Measurements from ENCODE around the gene MROH2A. TPM values are rescaled to one million over a fixed set of nuclear protein-coding genes. Genes with fewer than 3 reads are reported as not detected.
A peak's percentile ranks its signal among the peaks of the same experiment; 100 is the strongest.

Gene MROH2A
- total RNA-seq, 1 donor from 2014 or later: not detected

- H3K9me3 Mint-ChIP-seq: no peaks in the 10 kb centered on the region
- H3K36me3 Mint-ChIP-seq: no peaks in the 10 kb centered on the region
- peaks cover 10% of the 10 kb centered on the region for H3K27me3 Mint-ChIP-seq
- no peaks in the 10 kb centered on the region for H3K4me1 Mint-ChIP-seq (ENCODE audit: unreplicated experiment)
- no peak for TF ChIP-seq CTCF (conservative IDR thresholded peaks at IDR 0.05)
- DNase-seq (ENCODE audit: extremely low spot score, unreplicated experiment): peak; percentile 54
- no peak overlapping the region for H3K4me3 Mint-ChIP-seq
- no peak overlapping the region for H3K27ac Mint-ChIP-seq
Observed at GRCh38 chr2:233798335-233799086, 20.4 kb downstream of the MROH2A start.

GRCh38 chr2:233799087-233799665 lies 21.0 kb downstream of the MROH2A start:
- Mint-ChIP-seq H3K4me3 (no peak overlapping the region), H3K4me1 (ENCODE audit: unreplicated experiment) (no peaks in the 10 kb centered on the region), H3K36me3 (no peaks in the 10 kb centered on the region)

GRCh38 chr2:233799716-233800115 lies 21.6 kb downstream of the MROH2A start:
- no peak overlapping the region for H3K27ac Mint-ChIP-seq
- H3K4me3 Mint-ChIP-seq: no peak overlapping the region
- H3K27me3 Mint-ChIP-seq: peaks cover 21% of the 10 kb centered on the region
- no peaks in the 10 kb centered on the region for H3K4me1 Mint-ChIP-seq (ENCODE audit: unreplicated experiment)
- no peak for TF ChIP-seq CTCF (conservative IDR thresholded peaks at IDR 0.05)
- H3K36me3 Mint-ChIP-seq: no peaks in the 10 kb centered on the region
- H3K9me3 Mint-ChIP-seq: no peaks in the 10 kb centered on the region
- no peak for DNase-seq (ENCODE audit: extremely low spot score, unreplicated experiment)

More at GRCh38 chr2:233799087-233799665, 21.0 kb downstream of the MROH2A start:
- no peak for TF ChIP-seq CTCF (conservative IDR thresholded peaks at IDR 0.05)
- H3K9me3 Mint-ChIP-seq: no peaks in the 10 kb centered on the region
- peaks cover 17% of the 10 kb centered on the region for H3K27me3 Mint-ChIP-seq
- DNase-seq (ENCODE audit: extremely low spot score, unreplicated experiment): peak; percentile 49
- H3K27ac Mint-ChIP-seq: no peak overlapping the region

DNA sequence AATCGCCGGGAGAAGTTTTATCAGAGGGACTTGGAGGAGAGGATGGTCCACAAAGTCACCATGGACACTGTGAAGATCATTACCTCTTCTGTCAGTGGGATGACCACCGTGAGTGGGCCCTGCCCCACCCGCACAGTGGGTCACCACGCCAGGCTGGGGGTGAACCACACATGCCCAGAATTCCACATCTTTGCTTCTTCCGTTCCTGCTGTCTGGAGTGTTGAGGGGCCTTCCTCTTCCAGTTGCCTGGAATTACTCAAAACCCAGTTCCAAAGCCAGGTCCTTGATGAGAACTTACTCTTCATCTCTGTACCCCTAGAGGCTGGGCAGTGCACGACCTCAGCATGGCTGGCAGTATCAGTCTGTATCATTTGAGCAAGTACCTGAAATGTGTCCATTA lies 22.1 kb downstream of the MROH2A start:
- no peak overlapping the region for H3K4me3 Mint-ChIP-seq
- peaks cover 25% of the 10 kb centered on the region for H3K27me3 Mint-ChIP-seq
- no peak overlapping the region for H3K27ac Mint-ChIP-seq
- DNase-seq (ENCODE audit: extremely low spot score, unreplicated experiment): no peak
- H3K36me3 Mint-ChIP-seq: no peaks in the 10 kb centered on the region
- no peaks in the 10 kb centered on the region for H3K4me1 Mint-ChIP-seq (ENCODE audit: unreplicated experiment)
- no peaks in the 10 kb centered on the region for H3K9me3 Mint-ChIP-seq
- TF ChIP-seq CTCF (conservative IDR thresholded peaks at IDR 0.05): no peak

DNA sequence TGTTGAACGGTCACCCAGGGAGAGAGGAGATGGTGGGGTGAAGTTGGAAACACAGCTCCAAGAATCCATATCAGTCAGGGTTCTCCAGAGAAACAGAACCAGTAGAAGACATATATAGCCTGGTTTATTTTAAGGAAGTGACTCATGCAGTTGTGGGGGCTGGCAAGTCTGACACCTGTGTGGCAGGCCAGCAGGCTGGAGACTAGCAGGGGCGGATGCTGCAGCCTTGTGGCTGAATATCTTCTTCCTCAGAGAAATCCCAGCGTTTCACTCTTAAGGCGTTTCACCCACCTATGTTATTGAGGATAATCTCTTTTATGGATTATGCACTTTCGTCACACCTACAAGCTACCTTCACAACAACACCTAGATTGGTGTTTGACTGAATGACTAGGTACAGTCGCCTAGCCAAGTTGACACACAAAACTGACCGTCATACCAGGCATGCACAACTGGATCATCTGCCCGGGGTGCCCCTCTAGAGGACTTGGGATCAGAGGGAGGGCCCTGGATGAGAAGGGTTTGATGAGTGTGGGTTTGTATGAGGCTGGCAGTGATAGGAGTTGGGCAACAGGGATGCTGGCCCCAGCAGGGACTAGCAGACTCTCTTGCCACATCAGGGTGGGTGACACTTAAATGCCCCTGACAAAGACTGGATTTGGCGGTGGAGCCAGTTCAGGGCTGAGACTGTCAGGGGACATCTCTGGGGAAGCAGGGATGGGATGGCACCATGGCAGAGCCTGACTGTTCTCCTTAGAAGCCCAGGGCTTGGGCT lies 23.4 kb downstream of the MROH2A start:
- H3K9me3 Mint-ChIP-seq: no peaks in the 10 kb centered on the region
- TF ChIP-seq CTCF (conservative IDR thresholded peaks at IDR 0.05): no peak
- H3K4me1 Mint-ChIP-seq (ENCODE audit: unreplicated experiment): no peaks in the 10 kb centered on the region
- H3K27ac Mint-ChIP-seq: no peak overlapping the region
- peaks cover 27% of the 10 kb centered on the region for H3K27me3 Mint-ChIP-seq
- H3K4me3 Mint-ChIP-seq: no peak overlapping the region
- peak; percentile 43 for DNase-seq (ENCODE audit: extremely low spot score, unreplicated experiment)
- no peaks in the 10 kb centered on the region for H3K36me3 Mint-ChIP-seq
